Neuronal stem cell (in vitro differentiated cells): ENCODE results near the gene TMEM220.

ENCODE experiments used
- DNase-seq: peaks from one replicate; pipeline ENCODE4 v3.0.0-alpha.2; 2013; ENCODE audit warnings: low spot score
- H2AFZ ChIP-seq: one replicate; pipeline ENCODE4 v1.6.1; 2013; ENCODE audit warnings: mild to moderate bottlenecking, low read length, inconsistent platforms
- H2AK5ac ChIP-seq: 2 replicates; pipeline ENCODE4 v1.6.1; 2013; ENCODE audit warnings: low read depth, mild to moderate bottlenecking, inconsistent platforms, low read length, moderate library complexity, mixed read lengths
- H2BK120ac ChIP-seq: 2 replicates; pipeline ENCODE4 v1.6.1; 2013; ENCODE audit warnings: low read depth, mild to moderate bottlenecking, inconsistent platforms, low read length, moderate library complexity, mixed read lengths
- H2BK12ac ChIP-seq: one replicate; pipeline ENCODE4 v1.6.1; 2013; ENCODE audit warnings: low read length, inconsistent platforms
- H2BK15ac ChIP-seq: 2 replicates; pipeline ENCODE4 v1.6.1; 2013; ENCODE audit warnings: mild to moderate bottlenecking, low read length, inconsistent platforms, mixed read lengths
- H2BK5ac ChIP-seq: one replicate; pipeline ENCODE4 v1.6.1; 2013; ENCODE audit warnings: inconsistent platforms, mild to moderate bottlenecking, low read length, moderate library complexity
- H3K14ac ChIP-seq: one replicate; pipeline ENCODE4 v1.6.1; 2013; ENCODE audit warnings: low read length, inconsistent platforms
- H3K18ac ChIP-seq: 2 replicates; pipeline ENCODE4 v1.6.1; 2013; ENCODE audit warnings: low read length, inconsistent platforms
- H3K23ac ChIP-seq: 2 replicates; pipeline ENCODE4 v1.6.1; 2013; ENCODE audit warnings: low read depth, mild to moderate bottlenecking, mixed read lengths, low read length, inconsistent platforms; ENCODE audit not compliant: poor library complexity
- H3K27ac ChIP-seq: replicated peaks from 3 replicates; pipeline ENCODE4 v1.5.1; 2013; ENCODE audit warnings: low read length, inconsistent platforms
- H3K27me3 ChIP-seq, 3 experiments: 2 replicates each; pipeline ENCODE4 v1.6.1; 2013; ENCODE audit warnings: low read length in 3 of 3, mild to moderate bottlenecking in 2 of 3, inconsistent platforms in 1 of 3, low read depth in 1 of 3, mixed read lengths in 1 of 3, moderate library complexity in 1 of 3; ENCODE audit not compliant: control insufficient read depth in 3 of 3, insufficient read depth in 3 of 3
- H3K36me3 ChIP-seq, 2 donors: replicated peaks in 1 of 2; 2 replicates each; pipeline ENCODE4 v1.6.1; 2013; ENCODE audit warnings: low read length in 2 of 2; ENCODE audit not compliant: control insufficient read depth in 2 of 2, insufficient read depth in 2 of 2
- H3K4ac ChIP-seq: 2 replicates; pipeline ENCODE4 v1.6.1; 2013; ENCODE audit warnings: inconsistent platforms, mild to moderate bottlenecking, low read length, moderate library complexity
- H3K4me1 ChIP-seq, 2 donors: 1 replicate in 1 of 2; 2 replicates in 1 of 2; pipeline ENCODE4 v1.6.1; 2013; ENCODE audit warnings: low read length in 2 of 2, low read depth in 1 of 2; ENCODE audit not compliant: control insufficient read depth in 2 of 2, insufficient read depth in 1 of 2
- H3K4me2 ChIP-seq: one replicate; pipeline ENCODE4 v1.6.1; 2013; ENCODE audit warnings: mild to moderate bottlenecking, low read length, inconsistent platforms; ENCODE audit not compliant: insufficient read depth, poor library complexity, severe bottlenecking
- H3K4me3 ChIP-seq, 2 donors: 2 replicates each; pipeline ENCODE4 v1.5.1; 2013; ENCODE audit warnings: low read length in 2 of 2, mild to moderate bottlenecking in 2 of 2, inconsistent platforms in 1 of 2, moderate library complexity in 1 of 2
- H3K79me1 ChIP-seq: one replicate; pipeline ENCODE4 v1.6.1; 2013; ENCODE audit warnings: low read depth, mild to moderate bottlenecking, inconsistent platforms, low read length, moderate library complexity
- H3K9ac ChIP-seq: one replicate; pipeline ENCODE4 v1.6.1; 2013; ENCODE audit warnings: mild to moderate bottlenecking, low read depth, low read length, inconsistent platforms; ENCODE audit not compliant: poor library complexity
- H3K9me3 ChIP-seq, 2 donors: replicated peaks in 1 of 2; 2 replicates each; pipeline versions ENCODE3 to v1.6.1; 2013; ENCODE audit warnings: low read length in 2 of 2, mild to moderate bottlenecking in 2 of 2, inconsistent platforms in 1 of 2, low read depth in 1 of 2, mixed read lengths in 1 of 2, moderate library complexity in 1 of 2; ENCODE audit not compliant: control insufficient read depth in 2 of 2, insufficient read depth in 1 of 2
- H4K8ac ChIP-seq: one replicate; pipeline ENCODE4 v1.6.1; 2013; ENCODE audit warnings: low read depth, mild to moderate bottlenecking, inconsistent platforms, low read length, moderate library complexity
- H4K91ac ChIP-seq: one replicate; pipeline ENCODE4 v1.6.1; 2013; ENCODE audit warnings: low read length, low read depth, mild to moderate bottlenecking, inconsistent platforms; ENCODE audit not compliant: poor library complexity
- WGBS, 2 donors: extraction: QIAGEN DNeasy Blood & Tissue Kit; methylation state at CpG; one replicate each; pipeline ENCODE4 v1.1.7; 2013; ENCODE audit warnings: missing lambda C conversion rate in 2 of 2, mixed read lengths in 1 of 2; ENCODE audit not compliant: insufficient read length in 2 of 2, insufficient replicate concordance in 1 of 2; ENCODE audit errors: extremely low coverage in 2 of 2; 5-methylcytosine and 5-hydroxymethylcytosine counted together

Gene TMEM220

GRCh38 chr17:10744501-10745000 is 14.7 kb upstream of the TMEM220 start:
- Histone ChIP-seq H3K14ac (no peak overlapping the region), H2BK12ac (no peak overlapping the region), H2AFZ (no peak overlapping the region), H3K23ac (no peak overlapping the region), H3K79me1 (no peaks in the 10 kb centered on the region), H3K4me3 (no peak overlapping the region), H3K18ac (no peak overlapping the region), H2AK5ac (no peak overlapping the region), H2BK15ac (no peak overlapping the region), H3K4ac (no peak overlapping the region), H3K9ac (no peak overlapping the region), H4K8ac (no peak overlapping the region), H3K4me2 (no peak overlapping the region), H3K9me3 (no peaks in the 10 kb centered on the region), H3K27me3 (peaks cover 0 to 2% (median 0%) of the 10 kb centered on the region in 3 experiments), H4K91ac (no peak overlapping the region), H2BK5ac (no peak overlapping the region), H3K4me1 (peaks cover 0 to 2% of the 10 kb centered on the region in 2 donors), H2BK120ac (no peak overlapping the region), H3K27ac (no peak overlapping the region), H3K36me3 (no peaks in the 10 kb centered on the region)
- WGBS, 2 donors: no CpG with 5 or more reads among the region's 7 CpGs
- no peak for DNase-seq

GRCh38 chr17:10743316-10744009 is 13.6 kb upstream of the TMEM220 start:
- no peak overlapping the region for H3K18ac ChIP-seq
- H3K4me3 ChIP-seq: no peak overlapping the region
- no peak overlapping the region for H2BK5ac ChIP-seq
- no peak overlapping the region for H3K23ac ChIP-seq
- no peaks in the 10 kb centered on the region for H3K36me3 ChIP-seq
- H3K4me2 ChIP-seq: no peak overlapping the region
- H3K14ac ChIP-seq: no peak overlapping the region
- peaks cover 0 to 5% (median 0%) of the 10 kb centered on the region in 3 experiments for H3K27me3 ChIP-seq
- H2AFZ ChIP-seq: no peak overlapping the region
- no peaks in the 10 kb centered on the region for H3K79me1 ChIP-seq
- H3K4ac ChIP-seq: no peak overlapping the region
- no peak overlapping the region for H2BK120ac ChIP-seq
- H2BK15ac ChIP-seq: no peak overlapping the region
- H3K9ac ChIP-seq: no peak overlapping the region
- no peak overlapping the region for H2AK5ac ChIP-seq
- no peak overlapping the region for H4K8ac ChIP-seq
- peaks cover 0 to 2% of the 10 kb centered on the region in 2 donors for H3K4me1 ChIP-seq
- no peak overlapping the region for H2BK12ac ChIP-seq
- no peak overlapping the region for H3K27ac ChIP-seq
- DNase-seq: no peak
- no peaks in the 10 kb centered on the region for H3K9me3 ChIP-seq
- no peak overlapping the region for H4K91ac ChIP-seq
- no CpG with 5 or more reads among the region's 8 CpGs for WGBS, 2 donors

- Histone ChIP-seq H2BK5ac (no peak overlapping the region), H3K4me2 (no peak overlapping the region), H2AK5ac (no peak overlapping the region), H3K9me3 (no peaks in the 10 kb centered on the region), H2BK12ac (no peak overlapping the region), H2BK120ac (no peak overlapping the region), H2AFZ (no peak overlapping the region), H3K27me3 (peaks cover 0 to 9% (median 0%) of the 10 kb centered on the region in 3 experiments), H3K27ac (no peak overlapping the region), H3K18ac (no peak overlapping the region), H3K4ac (no peak overlapping the region), H4K91ac (no peak overlapping the region), H3K9ac (no peak overlapping the region), H3K14ac (no peak overlapping the region), H3K36me3 (no peaks in the 10 kb centered on the region), H4K8ac (no peak overlapping the region), H3K79me1 (no peaks in the 10 kb centered on the region), H3K4me1 (no peaks in the 10 kb centered on the region), H3K23ac (no peak overlapping the region), H3K4me3 (no peak overlapping the region), H2BK15ac (no peak overlapping the region)
- DNase-seq: no peak
- no CpG with 5 or more reads among the region's 6 CpGs for WGBS, 2 donors
Measured at GRCh38 chr17:10742431-10742830, 12.6 kb upstream of the TMEM220 start.

GRCh38 chr17:10741416-10742135 is 11.8 kb upstream of the TMEM220 start:
- Histone ChIP-seq H3K9me3 (no peaks in the 10 kb centered on the region), H3K4me3 (no peak overlapping the region), H2AFZ (no peak overlapping the region), H2BK5ac (no peak overlapping the region), H3K4me2 (no peak overlapping the region), H2BK12ac (no peak overlapping the region), H3K27me3 (peaks cover 0 to 9% (median 0%) of the 10 kb centered on the region in 3 experiments), H2BK120ac (no peak overlapping the region), H3K23ac (no peak overlapping the region), H3K79me1 (no peaks in the 10 kb centered on the region), H3K27ac (no peak overlapping the region), H4K8ac (no peak overlapping the region), H3K4ac (no peak overlapping the region), H3K9ac (no peak overlapping the region), H3K36me3 (no peaks in the 10 kb centered on the region), H2BK15ac (no peak overlapping the region), H2AK5ac (no peak overlapping the region), H3K4me1 (no peaks in the 10 kb centered on the region), H4K91ac (no peak overlapping the region), H3K14ac (no peak overlapping the region), H3K18ac (no peak overlapping the region)
- DNase-seq: no peak
- no CpG with 5 or more reads among the region's 10 CpGs for WGBS, 2 donors
